Neural cell (in vitro differentiated cells): ENCODE data around the gene COL5A1.

Source experiments
- CTCF ChIP-seq: fragments of 450-650 bp; IDR thresholded peaks from 2 replicates; pipeline ENCODE4 v1.5.1; 2014; ENCODE audit warnings: antibody characterized with exemption, mild to moderate bottlenecking, moderate library complexity; ENCODE audit not compliant: poor library complexity, severe bottlenecking
- EZH2 ChIP-seq: fragments of 200-600, 300-800 bp; shearing (Covaris generic), sonication (generic); IDR thresholded peaks from 2 replicates; pipeline ENCODE4 v1.6.1; 2014; ENCODE audit warnings: antibody characterized with exemption, low read length, borderline replicate concordance, mild to moderate bottlenecking; ENCODE audit not compliant: insufficient read depth, poor library complexity, severe bottlenecking
- RAD21 ChIP-seq: fragments of 450-650 bp; conservative IDR thresholded peaks from 2 replicates; pipeline ENCODE4 v1.6.1; 2014; ENCODE audit warnings: antibody characterized with exemption, mild to moderate bottlenecking, moderate library complexity

DNA sequence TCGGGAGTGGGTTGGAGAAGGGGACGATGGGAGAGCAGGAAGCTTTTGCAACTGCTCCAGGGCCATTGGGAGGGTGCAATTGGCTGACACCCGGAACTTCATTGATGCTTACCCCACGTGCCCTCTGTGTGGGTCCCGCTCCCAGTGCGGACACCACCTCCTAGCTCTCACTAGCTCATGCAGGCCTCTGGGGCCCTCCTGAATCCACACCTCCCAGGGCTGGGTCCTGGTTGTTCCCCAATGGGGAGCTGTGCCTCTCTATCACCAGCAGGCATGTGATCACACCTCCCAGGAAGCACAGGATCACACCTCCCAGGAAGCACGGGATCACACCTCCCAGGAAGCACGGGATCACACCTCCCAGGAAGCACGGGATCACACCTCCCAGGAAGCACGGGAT is 206.9 kb downstream of the COL5A1 start:
- TF ChIP-seq EZH2 = no peak
- no peak for TF ChIP-seq CTCF
- no peak for TF ChIP-seq RAD21
